Right lobe of liver (tissue), 4 donors: ENCODE results near the gene PPP1R1C.

Experiments
- CTCF ChIP-seq, 4 donors: fragments of 200-600 bp in 3 of 4; fragments of 450-650 bp in 1 of 4; IDR thresholded peaks; one replicate each; pipeline versions ENCODE4 v1.5.1 to v1.8.0; 2016 to 2022; ENCODE audit warnings: antibody characterized with exemption in 4 of 4, mild to moderate bottlenecking in 2 of 4
- POLR2A ChIP-seq: fragments of 450-650 bp; IDR thresholded peaks from one replicate; pipeline ENCODE4 v1.6.1; 2017; ENCODE audit warnings: antibody characterized with exemption, mild to moderate bottlenecking
- donor health status: DM: no; HTN: no; CAD: no.
- donor health status: DM: no; HTN: no; CAD: no.
- donor health status: DM: no; HTN: yes; CAD: no.

- TF ChIP-seq POLR2A (no peak), CTCF (IDR thresholded peaks at IDR 0.05) (no peak)
Observed at GRCh38 chr2:182038576-182038975, 52.9 kb downstream of the PPP1R1C start.
